Cardiac septum (tissue), 1 donor: ENCODE measurements around the gene SKI. TPM values are rescaled to one million over a fixed set of nuclear protein-coding genes. Genes with fewer than 3 reads are reported as not detected.
"Not testable (repeated sequence)": the region's sequence is repeated elsewhere in the genome, so short reads cannot be mapped to it uniquely, and the experiment has no call there.

Experiments
- DNase-seq: peaks from one replicate; pipeline ENCODE4 v3.0.0-alpha.2; 2020; ENCODE audit warnings: low spot score
- intact Hi-C: fragments of 100-400 bp; cut with DNase I; formaldehyde crosslinking; loops from one replicate; pipeline ENCODE4 v1.14.0; 2022
- total RNA-seq: library from RNA; stranded (reverse); fragmentation: NEBNext Ultra II Directional; extraction: Animal tissue kit (Norgen Biotek cat#: 25700); gene quantifications from one replicate; pipeline ENCODE4 v1.2.1, GENCODE V29; 2021
- donor health status: DM: no; HTN: no; CAD: no.

SKI gene
- total RNA-seq, 1 donor from 2014 or later, result 39.9 TPM

- intact Hi-C loops, result no loop called here
- DNase-seq, result no peak
Measured at GRCh38 chr1:2283371-2283990, 55.4 kb downstream of the SKI start.

DNA sequence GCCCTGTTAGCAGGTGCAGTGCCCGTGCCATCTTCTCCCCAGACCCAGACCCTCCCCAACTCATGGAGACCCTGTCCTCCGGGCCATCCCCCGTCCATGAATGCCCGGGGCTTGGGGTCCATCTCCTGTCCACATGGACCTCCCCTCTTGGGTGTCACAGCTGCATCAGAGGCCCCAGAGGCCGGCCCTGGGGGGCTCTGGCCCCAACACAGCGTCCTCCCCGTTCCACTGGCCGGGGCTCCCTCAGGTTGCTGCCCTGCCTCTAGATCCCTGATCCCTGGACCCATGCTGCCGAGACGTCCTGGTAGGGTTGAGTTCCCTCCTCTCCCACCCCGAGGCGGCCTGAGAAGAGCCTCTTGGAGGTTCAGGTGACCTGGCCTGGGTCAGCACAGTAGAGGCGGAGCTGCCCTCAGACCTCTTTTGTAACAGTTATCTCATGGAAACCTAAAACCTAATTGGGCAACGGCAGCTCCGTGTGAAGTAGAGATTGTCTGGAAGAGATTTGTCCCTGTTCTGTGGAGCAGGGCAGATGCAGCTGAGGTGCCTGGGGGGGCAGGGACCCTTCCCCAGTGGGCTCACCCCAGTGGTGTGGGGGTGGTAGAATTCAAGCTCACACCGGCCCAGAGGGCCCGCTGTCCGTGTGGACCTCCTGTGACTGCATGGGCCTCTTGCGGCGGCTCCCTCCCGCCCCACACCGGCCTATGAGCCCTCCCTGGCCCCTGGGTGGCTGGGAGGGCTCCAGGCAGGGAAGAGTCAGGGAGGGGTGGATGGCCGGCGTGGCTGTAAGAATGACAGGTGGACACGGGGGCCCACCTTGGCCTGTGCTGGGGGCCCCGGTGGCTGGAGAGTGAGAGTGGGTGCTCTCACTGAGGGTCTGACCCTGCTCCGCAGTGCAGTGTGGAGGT lies 56.1 kb downstream of the SKI start:
- intact Hi-C loops, result no loop called here
- DNase-seq, result no peak

DNA sequence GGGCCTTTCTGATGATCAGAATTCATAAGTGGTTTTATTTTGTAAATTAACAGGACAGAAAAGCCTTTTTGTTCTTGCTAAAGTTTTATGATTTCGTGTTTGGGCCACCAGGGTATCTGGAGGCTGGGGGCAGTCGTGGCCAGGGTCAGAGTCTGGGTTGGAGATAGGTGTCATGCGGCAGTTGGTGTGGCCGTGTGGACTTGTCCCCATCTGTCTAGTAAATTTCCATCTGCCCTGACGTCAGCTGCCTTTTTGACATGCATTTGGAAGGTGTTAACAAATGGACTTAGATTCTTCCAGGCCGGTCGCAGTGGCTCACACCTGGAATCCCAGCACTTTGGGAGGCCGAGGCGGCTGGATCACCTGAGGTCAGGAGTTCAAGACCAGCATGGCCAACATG lies 56.8 kb downstream of the SKI start:
- no peak for DNase-seq
- intact Hi-C loops, result no loop called here

GRCh38 chr1:2286923-2287322 lies 58.8 kb downstream of the SKI start:
- DNase-seq, result no peak
- intact Hi-C loops, result no loop called here

DNA sequence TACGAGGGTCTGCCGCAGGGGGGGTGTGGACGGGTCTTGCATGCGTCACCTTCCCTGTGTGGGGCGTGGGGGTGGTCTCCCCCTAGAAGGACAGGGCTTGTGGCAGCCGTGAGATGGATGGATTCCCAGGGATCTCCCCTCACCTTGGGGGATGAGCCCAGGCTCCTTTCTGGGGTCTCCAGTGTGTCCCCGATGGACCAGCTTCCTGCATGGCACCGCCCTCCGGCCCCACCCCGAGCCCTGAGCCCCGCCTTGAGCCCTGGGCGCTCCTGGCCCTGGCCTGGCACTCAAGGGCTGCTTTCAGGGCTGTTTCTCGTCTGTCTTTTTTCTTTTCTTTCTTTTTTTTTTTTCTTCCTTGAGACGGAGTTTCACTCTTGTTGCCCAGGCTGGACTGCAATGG lies 59.5 kb downstream of the SKI start:
- intact Hi-C loops, result no loop called here
- DNase-seq, result no peak

DNA sequence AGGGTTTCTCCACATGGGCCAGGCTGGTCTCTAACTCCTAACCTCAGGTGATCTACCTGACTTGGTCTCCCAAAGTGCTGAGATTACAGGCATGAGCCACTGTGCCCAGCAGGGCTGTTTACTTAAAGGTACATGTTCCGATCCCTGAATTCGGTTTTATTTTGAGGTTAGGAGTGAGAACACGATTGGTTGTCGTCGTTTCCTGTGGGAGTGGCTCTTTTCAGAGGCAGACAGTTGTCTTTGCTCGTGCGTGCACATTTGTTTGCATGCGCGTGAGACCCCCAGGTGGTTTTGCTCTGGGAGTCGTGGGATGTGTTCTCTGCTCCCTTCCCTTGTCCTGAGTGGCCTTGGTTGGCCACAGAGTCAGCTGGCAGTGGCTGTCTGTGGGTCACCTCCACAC lies 60.2 kb downstream of the SKI start:
- intact Hi-C loops, result no loop called here
- no peak for DNase-seq

DNA sequence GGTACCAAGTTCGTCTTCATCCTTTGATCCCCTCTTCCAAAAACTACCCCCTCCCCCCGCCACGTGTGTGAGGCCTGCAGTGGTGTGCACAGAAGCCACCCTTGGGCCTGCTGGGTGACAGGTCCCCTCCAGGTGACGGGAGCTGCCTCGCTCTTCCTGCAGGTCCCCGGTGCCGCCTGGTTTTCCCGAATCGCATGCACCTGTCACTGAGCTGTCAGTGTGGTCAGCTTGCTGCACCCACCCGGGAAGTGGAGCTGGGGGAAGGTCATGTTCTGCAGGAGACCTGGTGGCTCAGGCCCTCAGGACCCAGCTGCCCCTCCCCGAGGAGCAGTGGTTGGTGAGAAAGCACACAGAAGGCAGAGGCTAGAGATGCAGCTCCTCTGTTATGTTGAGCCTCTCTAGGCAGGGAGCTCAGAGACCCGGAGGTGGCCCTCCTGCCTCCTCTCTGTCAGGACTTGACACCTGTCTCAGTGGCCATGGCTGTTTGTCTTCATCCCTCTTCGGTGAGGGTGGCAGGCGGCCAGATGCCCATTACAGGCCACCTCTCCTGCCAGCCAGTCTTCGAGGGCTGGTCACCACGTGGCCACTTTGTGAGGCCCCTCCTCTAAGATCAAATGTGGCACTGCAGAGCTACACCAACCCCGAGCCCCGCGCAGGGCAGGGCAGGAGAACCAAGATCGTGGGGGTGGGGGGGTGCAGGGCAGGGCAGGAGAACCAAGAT lies 60.9 kb downstream of the SKI start:
- intact Hi-C loops, result no loop called here
- no peak for DNase-seq

DNA sequence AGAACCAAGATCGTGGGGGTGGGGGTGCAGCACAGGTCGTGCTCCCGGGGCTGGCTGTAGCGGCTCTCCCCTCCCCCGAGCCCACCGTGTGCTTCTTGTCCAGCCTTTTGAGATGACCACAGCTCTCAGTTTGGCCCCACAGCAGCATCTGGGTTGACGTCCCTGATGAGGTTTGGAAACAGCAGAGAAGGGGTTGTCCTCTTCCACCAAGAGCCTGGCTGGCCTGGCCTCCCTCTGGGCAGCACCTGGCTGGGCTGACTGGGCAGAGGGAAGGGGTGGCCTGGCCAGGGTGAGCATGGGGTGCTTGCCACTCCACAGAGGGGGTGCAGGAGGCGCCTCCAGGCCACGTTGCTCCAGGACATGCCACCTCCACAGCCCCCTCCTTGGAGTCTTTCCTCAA lies 61.5 kb downstream of the SKI start:
- intact Hi-C loops, result no loop called here
- DNase-seq, result no peak

DNA sequence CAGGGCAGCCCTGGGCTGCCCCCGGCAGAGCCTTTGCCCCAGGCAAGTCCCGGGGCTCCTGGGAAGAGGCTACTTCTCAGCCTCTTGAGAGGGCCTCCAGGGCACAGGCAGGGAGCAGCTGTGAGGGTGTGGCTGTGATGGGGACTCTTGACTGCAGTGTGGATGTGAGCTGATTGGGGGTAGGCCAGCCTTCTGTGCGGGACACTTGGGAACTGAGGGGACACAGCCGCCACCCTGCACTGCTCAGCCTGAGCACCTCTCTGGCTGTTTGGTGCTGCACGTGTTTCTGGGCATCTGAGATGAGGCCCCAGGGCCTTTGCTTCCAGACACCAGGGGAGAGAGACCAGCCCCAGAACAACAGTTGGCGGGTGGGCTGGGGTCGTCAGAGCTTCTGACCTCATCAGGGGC lies 62.1 kb downstream of the SKI start:
- no peak for DNase-seq
- intact Hi-C loops, result no loop called here

- peak; percentile 94 for DNase-seq
- intact Hi-C loops, result no loop called here
Measured at GRCh38 chr1:2290595-2291510, 62.7 kb downstream of the SKI start.

DNA sequence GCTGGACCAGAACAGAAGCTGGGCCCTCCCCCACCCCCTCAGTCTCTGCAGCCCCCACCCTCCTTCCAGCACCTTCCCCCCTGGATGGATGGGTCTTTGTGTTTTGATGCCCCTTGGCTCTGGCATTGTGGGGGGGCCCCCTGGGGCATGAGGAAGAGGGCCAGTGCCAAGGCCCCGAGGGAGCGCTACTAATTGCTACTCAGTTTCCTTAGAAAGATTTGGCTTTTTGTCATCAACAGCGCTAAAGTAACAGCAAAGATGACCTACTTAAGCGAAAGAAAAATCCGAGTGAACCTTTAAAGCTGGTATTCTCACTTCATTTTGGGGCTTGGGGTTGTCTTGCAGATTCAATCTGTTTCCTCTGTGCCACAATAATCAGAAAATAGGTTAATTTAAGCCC lies 63.5 kb downstream of the SKI start:
- intact Hi-C loops, result no loop called here
- no peak for DNase-seq

GRCh38 chr1:2292725-2293450 lies 64.8 kb downstream of the SKI start:
- intact Hi-C loops, result no loop called here
- no peak for DNase-seq

DNA sequence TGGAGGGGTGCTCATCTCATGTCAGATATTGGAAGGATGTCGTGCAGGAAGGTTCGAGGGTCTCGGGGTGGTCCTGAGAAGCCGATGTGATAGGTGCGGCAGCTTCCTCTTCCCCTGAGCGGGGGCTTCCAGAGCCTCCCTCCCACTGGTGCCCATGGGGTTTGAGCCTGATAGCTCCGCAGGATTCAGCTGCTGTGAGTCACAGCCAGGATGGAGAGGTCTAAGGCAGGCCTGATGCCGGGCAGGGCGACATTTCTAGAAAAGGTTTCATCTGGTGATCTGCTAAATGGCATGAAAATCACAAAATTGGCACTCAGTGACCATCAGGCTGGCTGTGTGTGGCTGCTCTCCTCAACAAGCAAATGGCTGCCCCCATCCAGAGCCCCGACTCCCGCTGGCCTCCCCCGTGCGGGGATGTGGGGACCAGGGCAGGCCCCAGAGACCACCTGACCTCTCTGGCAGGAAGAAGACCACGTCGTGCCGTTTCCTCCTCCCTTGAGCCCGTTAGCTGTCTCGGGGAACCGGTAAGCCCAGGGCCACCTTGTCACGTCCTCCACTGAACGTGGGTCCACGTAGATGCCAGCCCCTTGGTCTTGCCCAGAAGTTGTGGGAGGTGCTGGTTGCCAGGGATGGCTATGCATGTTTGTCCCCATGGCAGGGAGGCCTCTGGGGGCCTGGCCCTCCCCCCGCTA lies 66.1 kb downstream of the SKI start:
- intact Hi-C loops, result no loop called here
- DNase-seq, result no peak

- DNase-seq, result no peak
- intact Hi-C loops, result no loop called here
Measured at GRCh38 chr1:2294725-2295078, 66.6 kb downstream of the SKI start.

DNA sequence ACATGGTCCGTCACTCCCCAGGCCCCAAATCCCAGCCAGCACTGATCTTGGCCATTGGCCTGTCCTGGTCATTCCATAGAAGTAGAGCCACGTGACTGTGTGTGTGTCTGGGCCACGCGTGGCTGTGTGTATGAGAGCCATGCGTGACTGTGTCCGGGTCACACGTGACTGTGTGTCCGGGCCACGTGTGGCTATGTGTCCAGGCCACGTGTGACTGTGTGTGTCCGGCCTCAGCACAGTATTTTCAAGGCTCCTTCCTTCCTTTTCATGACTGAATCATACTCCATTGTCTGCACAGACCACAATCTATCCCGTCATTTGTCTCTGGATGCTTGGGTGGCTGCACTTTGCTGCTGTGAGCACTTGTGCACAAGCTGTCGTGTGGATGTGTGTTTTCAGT lies 67.4 kb downstream of the SKI start:
- intact Hi-C loops, result no loop called here
- DNase-seq, result no peak

DNA sequence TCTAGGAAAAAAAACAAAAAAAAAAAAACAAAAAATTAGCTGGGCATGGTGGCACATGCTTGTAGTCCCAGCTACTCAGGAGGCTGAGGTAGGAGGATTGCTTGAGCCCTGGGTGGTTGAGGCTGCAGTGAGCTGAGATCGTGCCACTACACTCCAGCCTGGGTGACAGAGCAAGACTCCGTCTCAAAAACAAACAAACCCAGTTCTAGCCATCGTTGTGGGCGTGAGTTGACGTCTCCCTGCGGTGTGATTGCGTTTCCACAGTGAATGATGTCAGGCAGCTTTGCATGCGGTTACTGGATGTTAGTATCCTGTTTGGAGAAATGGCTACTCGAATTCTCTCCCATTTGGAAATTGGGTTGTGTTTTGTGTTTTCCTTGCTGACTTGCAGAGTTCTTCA lies 68.1 kb downstream of the SKI start:
- intact Hi-C loops, DNase-seq: not testable (repeated sequence)

GRCh38 chr1:2296614-2297013 lies 68.5 kb downstream of the SKI start:
- no peak for DNase-seq
- intact Hi-C loops, result no loop called here

GRCh38 chr1:2297246-2298011 lies 69.3 kb downstream of the SKI start:
- DNase-seq, result no peak
- intact Hi-C loops, result no loop called here
